ENCODE measurements around the gene RPS23.
A peak's percentile ranks its signal among the peaks of the same experiment; 100 is the strongest.
"Not testable (repeated sequence)": the region's sequence is repeated elsewhere in the genome, so short reads cannot be mapped to it uniquely, and the experiment has no call there.

The RPS23 gene

DNA sequence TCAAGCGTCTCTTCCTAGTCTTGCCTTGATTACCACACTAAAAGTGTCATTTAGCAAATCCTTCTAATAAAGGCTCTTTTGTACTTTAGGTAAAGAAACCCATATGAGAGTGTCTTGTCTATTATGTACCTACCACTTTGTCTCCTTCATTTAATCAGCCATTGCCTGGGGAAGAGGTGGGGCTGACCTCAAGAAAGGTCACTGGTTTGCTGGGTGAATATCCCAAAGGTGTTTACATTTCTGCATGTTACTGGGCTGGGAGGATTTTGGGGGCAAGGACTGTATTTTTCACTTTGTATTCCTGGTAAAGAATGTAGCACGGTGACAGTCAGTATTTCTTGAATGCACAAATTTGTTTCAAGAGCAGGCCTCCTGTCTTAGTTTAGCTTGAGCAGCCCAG lies 11.9 kb upstream of the RPS23 start:
- no peak for DNase-seq (ENCODE audit: low read depth, low spot score)

DNA sequence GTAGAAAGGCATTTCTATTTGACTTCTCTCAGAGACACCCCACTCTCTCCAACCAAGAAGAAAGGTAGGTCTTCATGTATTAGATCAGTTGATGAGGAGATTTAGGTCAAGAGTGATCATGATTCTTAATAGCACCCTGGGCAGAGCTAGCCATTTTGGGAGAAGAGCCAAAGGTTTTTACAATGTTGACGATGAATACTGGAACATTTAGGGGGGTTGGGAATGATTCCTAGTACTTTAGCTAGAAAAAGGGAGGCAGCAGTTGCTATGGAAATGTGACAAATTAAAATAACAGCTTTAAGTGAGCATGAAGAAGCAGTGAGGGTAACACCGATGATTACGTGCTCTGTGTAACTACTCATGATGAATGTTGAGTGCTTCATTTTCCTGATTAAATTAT lies 9.5 kb upstream of the RPS23 start:
- no peak for DNase-seq (ENCODE audit: low read depth, low spot score)

DNA sequence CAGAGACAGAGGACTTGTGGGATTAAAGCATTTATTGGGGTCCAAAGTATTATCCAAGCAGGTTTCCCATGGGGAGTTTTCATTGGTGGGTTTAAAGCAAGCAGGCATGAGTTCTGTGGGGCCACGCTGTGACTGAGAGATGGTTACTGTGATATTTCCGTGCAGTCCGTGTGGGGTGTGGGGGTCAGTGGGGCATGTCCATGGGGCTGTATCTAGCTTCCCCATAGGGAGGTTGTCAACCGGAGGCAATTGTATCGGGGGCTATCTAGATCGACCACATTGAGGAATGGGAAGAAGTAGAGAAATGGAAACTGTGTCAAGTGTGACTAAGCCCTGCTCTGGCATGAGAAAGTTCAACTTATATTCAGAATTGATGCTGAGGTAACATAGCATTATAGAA lies 7.1 kb upstream of the RPS23 start:
- no peak for DNase-seq (ENCODE audit: low read depth, low spot score)

DNA sequence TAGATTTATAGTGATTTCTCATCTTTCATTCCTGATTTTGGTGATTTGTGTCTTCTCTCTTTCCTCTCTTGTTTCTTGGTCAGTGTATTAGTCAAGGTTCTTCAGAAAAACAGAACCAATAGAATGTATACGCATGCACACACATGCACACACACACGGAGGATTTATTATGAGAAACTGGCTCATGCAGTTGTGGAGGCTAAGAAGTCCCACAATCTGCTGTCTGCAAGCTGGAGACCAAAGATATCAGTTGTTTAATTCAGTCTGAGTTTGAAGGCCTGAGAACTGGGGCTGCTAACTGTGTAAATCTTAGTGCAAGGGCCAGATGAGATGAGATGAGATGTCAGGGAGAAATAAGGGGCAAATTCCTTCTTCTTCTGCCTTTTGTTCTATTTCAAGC lies 5.7 kb upstream of the RPS23 start:
- DNase-seq (ENCODE audit: low read depth, low spot score): no peak

DNA sequence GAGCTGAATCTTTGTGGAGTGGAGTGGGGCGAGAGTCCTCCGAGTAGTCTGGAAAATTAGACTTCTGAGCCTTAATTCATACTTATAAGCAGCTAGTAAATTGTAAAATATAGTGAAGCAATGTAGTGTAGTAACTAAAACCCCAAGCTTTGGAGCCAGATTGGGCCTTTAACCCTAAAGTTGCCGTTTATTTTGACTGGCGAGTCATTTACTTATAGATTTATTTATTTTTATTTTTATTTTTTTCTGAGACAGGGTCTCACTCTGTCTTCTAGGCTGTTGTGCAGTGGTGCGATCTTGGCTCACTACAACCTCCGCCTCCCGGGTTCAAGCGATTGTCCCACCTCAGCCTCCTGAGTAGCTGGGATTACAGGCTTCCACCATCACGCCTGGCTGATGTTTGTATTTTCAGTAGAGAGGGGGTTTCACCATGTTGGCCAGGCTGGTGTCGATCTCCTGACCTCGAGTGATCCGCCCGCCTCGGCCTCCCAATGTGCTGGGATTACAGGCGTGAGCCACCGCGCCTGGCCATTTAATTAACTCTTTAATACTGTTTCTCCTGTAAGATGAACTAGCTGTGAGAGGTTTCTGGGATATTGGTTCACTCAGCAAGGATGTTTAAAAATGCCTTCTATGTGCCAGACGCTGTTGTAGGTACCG lies 687 bp upstream of the RPS23 start:
- no peak for DNase-seq (ENCODE audit: low read depth, low spot score)

DNA sequence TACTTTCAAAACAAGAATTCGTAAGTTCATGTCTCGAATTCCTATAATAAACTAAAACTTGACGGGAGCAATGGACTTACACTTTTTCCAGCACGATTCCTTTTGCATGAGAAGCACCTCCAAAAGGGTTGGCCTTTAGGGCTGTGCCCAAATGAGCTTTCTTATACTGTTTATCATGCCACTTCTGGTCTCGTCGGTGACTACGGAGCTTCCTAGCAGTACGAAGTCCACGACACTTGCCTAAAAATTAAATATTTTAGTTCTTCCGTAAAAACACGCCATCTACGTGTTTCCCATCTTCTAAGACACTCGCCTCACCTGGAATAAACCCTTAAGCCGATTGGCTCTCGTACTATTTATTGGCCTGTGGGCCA lies 554 bp downstream of the RPS23 start:
- no peak for DNase-seq (ENCODE audit: low read depth, low spot score)

DNA sequence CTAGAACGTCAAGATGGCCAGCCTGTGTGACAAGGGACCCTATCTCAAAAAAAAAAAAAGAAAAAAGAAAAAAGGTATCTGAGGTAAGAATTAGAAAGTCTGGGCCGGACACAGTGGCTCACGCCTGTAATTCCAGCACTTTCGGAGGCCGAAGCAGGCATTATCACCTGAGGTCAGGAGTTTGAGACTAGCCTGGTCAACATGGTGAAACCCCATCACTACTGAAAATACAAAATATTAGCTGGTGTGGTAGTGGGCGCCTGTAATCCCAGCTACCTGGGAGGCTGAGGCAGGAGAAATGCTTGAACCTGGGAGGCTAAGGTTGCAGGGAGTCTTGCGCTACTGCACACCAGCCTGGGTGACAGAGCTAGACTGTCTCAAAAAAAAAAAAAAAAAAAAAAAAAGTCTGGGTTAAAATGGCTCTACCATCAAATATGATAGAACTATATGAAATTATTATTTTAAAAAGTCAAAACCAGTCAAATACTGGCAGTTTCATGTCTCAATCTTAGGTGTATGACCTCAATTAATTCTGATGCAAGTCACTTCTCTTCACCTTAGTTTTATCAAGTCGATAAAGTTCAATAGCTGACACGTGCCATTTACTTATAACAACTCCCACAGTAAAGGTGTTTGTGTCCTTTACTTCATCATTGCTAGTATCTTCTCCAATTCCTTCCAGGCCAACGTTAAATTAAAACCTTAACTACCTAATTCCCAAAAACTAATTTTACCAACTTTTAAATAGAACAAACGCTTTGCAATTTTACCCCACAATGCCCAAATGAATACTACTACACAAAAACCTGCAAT lies 1.1 kb downstream of the RPS23 start:
- no peak for DNase-seq (ENCODE audit: low read depth, low spot score)

DNA sequence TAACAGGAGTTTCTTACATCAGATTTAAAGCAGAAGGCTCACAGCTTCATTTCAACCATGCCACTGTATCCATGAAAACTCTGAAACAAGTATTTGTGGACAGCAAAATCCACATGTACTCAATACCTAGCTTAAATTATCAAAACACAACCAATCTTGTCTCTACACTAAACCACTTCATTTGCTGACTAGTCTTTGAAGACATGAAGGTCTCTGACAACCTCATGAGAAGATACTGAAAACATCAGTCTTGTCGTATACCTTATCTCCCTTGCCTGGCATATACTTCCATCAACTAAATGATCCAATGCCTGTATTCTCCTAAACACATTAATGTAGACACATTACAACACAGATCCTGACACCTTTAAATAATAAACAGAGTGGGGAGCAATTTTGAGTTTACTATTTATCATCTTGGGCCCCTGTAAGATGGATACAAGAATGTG lies 2.9 kb downstream of the RPS23 start:
- no peak for DNase-seq (ENCODE audit: low read depth, low spot score)

DNA sequence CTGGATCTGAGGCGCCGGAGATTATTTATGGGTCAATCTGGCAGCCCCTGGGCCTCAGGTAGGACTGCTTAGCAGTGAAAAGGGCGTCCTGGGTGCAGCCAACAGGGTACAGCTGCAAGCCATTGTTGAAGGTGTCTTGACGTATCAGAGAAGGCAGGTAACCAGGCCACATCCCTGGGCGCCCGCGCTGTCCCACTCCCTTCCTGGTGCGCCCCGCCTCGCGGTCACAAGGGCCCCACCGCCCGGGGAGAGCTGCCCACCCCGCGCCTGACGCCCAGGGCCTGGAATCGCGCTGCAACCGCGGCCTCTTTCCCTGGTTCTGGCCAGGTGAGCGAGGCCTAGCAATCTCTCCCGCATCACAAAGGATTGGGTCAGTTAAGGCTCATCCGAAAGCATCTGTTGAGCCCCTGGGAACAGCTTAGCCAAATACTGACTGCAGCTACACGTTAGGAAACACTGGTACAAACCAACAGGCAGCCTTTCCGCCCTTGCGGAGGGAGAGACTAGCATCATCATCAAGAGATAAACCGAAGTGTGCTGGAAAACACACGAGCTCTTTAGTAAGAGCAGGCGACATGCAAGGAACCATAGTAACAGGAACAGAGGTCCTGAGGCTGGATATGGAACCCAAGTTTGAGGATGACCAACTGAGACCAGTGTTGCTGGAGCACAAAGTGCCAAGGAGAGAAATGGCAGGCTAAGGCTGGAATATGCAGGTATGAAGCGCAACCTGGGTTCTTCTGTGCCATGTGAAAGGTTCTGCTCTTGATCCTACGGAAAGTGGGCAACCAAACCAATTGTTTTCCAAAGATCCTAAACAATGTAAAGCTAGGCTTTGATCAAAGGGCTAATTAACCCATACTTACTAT lies 3.6 kb downstream of the RPS23 start:
- peak; percentile 79 for DNase-seq (ENCODE audit: low read depth, low spot score)

DNA sequence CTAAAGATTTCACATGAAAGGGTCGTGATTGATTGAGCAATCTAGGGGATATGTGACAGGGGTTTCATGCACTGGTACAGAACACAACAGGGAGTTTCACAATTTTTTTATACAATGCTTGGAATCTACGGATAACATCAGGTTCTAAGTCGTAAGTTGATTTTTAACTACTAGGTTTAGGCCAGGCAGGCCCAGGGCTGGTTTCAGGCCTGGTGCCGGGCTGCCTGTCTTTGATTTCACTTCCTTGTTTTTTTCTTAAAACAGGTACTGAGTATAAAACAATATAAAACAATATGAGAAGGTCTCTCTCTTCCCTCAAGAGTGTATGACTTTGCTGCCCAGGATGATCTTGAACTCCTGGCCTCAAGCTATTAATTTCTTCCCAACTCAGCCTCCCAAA lies 4.7 kb downstream of the RPS23 start:
- not testable (repeated sequence) for DNase-seq (ENCODE audit: low read depth, low spot score)

DNA sequence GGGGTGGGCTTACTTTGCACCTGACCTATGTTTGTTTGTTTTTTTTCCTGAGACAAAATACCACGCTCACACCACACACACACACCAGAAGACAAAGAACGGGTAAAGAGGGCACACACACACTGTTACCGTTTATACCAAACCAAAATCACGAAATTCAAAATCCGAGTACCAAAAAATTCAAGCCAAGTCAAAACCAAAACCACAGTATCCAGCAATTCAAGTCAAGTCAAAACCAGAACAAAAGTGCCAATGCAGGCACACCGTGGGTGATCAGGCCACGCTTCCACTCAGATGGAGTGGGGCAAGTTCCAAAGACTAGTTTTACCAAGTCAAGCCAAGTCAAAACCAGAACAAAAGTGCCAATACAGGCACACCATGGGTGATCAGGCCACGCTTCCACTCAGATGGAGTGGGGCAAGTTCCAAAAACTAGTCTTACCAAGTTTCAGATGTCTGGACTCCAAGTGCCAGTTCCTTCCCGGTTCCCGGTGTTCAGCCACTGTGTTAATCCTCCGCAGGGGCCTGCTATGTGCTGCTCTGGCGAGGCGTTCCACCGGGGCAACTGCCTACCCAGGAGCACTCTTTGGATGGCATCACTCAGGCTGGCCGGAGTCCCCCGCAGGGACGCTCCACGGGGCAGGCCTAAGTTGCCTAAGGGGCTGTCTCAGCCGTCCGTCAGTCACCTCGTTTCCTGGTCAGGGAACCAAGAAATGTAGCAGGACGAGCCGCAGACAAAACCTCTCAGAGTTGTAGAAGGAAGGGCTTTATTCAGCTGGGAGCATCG lies 5.4 kb downstream of the RPS23 start:
- peak; percentile 82 for DNase-seq (ENCODE audit: low read depth, low spot score)

DNA sequence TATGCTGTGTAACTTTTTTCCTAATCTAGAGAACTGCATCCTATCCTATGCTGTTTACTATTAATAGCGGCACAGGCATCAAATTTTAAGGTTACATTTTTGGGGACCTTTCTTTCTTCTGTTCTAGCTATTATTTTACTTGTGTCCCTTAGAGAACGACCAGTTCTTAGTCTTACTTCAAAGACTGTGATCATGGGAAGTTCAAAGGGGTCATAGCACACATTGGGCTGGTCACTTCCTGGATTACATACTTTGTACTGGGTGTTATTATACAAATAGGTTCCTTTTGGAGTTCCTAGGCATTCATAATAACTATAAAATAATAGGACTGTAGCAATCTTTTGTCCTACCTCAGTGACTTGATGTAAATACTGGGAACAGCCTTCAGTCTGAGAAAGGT lies 8.8 kb downstream of the RPS23 start:
- not testable (repeated sequence) for DNase-seq (ENCODE audit: low read depth, low spot score)

DNA sequence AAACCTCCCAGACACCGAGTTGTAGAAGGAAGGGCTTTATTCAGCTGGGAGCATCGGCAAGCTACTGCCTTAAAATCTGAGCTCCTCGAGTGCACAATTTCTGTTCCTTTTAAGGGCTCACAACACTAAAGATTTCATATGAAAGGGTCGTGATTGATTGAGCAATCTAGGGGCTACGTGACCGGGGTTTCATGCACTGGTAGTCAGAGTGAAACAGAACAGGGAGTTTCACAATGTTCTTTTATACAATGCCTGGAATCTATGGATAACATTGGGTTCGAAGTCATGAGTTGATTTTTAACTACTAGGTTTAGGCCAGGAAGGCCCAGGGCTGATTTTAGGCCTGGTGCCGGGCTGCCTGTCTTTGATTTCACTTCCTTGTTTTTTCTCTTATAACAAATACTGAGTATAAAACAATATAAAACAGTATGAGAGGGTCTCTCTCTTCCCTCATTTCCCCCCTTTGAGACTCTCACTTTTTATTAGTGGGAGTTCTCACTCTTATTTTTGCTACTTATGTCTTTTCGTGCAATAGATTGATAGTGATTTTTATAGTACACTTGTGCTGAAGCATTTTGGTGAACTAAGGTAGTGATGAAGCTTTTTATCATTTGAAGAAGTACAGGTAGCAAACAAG lies 10.7 kb downstream of the RPS23 start:
- not testable (repeated sequence) for DNase-seq (ENCODE audit: low read depth, low spot score)

DNA sequence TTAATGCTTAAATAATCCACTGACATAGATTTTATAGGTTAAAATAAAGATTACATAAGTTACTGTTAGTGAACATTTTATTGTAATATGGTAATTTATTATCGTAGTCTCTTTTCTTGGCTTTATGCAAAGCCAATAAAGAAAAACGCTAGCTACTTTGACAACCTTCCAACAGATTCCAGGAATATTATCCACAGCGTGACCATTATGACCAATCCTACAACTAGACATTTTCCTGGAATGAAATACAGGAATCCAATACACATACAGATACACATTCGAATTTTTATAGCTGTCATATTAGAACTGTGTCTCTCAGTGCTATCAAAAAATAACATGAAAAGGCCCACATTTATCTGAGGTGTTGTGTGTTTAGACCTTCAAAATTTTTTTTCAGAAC lies 13.1 kb downstream of the RPS23 start:
- no peak for DNase-seq (ENCODE audit: low read depth, low spot score)

DNA sequence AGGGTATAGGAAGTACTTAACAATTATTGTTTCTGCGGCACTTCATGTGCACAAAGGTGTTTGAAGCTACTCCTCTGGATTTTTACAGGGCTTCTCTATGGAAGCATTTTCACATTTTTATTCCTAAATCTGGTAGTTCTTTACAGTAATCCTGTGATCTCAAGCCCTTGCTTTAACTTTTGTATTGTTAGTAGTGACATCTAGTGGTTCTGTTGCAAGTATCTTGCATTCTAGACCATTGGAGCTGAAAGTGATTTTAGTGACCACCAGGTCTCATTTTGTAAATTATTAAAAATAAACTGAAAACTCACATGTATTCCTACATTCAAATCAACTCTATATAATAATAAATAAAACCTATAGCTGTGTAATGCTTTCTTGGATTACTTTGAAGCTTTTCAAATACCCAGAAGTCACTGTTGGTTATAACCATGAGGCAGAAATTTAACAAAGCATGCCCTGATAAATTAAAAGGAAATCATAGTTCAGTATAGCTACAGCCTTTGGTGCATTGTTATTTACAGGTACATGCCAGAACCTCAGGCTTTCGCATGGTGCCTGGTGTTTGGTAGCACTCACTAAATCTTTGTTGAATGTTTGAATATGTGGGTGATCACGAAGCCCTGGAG lies 18.9 kb downstream of the RPS23 start:
- no peak for DNase-seq (ENCODE audit: low read depth, low spot score)

DNA sequence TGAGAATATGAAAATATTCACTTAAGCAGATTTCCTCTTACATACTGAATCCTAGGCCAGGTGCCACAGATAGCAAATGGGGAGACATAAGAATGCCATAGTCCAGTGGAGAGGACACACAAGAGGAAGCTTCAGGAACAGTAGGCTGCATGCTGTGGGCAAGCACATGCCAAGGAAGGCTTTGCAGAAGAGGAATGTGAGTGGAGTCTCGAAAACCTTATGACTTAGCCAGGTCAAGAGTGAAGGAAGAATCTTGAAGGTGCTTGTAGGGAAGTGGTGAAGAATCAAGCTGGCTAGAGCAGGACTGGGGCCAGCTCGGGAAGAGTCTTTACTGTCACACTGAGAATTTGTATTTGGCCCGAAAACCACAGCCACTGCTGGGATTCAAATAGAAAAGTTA lies 20.4 kb downstream of the RPS23 start:
- DNase-seq (ENCODE audit: low read depth, low spot score): peak; percentile 6

DNA sequence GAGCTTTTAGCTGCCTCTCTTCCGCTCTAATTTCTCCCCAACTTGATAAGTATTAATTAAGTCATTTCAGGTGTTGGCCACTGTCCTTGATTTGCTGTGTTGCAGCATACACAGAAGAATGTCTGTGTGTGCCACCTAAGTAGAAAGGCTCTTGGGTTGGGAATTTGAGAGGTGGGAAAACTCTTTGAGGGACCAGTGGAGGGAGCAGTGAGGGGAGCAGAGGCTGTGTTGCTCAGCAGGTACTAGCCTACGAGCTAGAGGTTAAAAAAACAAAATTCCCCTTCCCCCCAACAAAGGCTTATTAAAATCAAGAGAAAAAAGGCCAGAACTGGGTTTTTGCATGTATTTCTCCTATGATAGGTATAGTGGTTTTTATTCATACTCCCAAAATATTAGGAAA lies 20.9 kb downstream of the RPS23 start:
- DNase-seq (ENCODE audit: low read depth, low spot score): peak; percentile 3

DNA sequence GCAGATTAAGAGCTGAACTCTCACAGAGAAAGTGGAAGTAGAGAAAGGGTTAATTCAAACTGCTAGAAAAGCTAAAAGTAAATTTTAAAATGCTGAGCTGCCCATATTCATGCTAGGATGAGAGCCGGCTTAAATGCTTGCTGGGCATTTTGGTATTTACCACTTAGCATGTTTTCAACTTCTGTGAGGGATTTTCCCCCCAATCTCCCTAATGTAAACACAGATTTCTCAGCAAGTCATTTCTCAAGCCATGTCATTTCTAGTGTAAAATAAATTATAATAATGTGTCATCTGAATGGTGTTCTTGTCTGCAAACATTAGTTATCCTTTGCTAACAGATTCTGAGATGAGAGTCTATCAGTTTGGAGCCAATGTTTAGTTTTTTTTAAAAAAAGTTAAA lies 22.3 kb downstream of the RPS23 start:
- no peak for DNase-seq (ENCODE audit: low read depth, low spot score)

DNA sequence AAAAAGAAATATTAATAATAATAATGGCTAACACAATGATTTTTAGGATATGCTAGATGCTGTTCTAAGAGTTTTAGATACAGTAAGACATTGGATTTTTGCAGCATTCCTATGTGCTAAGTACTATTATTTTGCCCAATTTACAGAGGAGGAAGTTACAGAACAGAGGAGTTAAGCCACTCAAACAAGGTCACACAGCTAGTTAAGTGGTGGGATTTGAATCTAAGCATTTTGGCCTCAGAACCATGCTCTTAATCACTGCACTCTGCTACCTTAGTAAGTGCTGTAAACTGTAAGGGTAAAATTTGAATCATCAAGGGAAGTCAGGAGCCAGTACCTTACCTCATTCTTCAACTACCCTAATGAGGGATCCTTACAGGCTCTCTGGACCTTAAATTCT lies 25.4 kb downstream of the RPS23 start:
- DNase-seq (ENCODE audit: low read depth, low spot score): no peak

DNA sequence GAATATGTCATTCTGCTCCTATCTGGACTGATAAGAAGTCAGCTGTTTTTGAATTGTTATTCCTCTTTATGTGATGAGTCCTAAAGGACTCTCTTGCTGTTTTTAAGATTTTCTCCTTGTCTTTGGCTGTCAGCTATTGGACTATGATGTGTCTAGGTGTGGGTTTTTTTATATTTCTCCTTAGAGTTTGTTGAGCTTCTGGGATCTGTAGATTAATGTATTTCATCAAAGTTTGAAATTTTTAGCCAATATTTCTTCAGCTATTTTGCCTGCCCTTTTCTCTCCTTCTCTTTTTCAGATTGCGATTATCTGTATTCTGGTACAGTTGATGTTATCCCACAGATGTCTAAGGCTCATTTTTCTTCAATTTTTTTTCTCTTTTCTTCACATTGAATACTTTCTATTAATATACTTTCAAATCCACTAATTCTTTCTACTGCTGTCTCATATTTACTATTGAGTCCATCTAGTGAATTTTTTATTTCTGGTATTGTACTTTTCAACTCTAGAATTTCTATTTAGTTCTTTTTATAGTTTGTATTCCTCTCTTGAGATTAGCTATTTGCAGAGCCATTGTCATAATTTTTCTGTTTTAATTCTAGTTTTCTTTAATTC lies 31.1 kb downstream of the RPS23 start:
- DNase-seq (ENCODE audit: low read depth, low spot score): no peak

Data from ELF-1 (cell line).